Body of pancreas (tissue), 4 donors: Measurements from ENCODE around the gene IMMT. TPM values are rescaled to one million over a fixed set of nuclear protein-coding genes. Genes with fewer than 3 reads are reported as not detected.

Source experiments
- ATAC-seq: fragments of 150-250 bp; one replicate; pipeline ENCODE4 v1.9.1; 2016
- DNase-seq, 4 donors: peaks; one replicate each; pipeline ENCODE4 v3.0.0-alpha.2; 2019
- H3K27ac ChIP-seq, 4 donors: fragments of 200-600 bp; sonication (generic); 1 replicate in 3 of 4; 2 replicates in 1 of 4; pipeline versions ENCODE4 v1.5.1 to v1.6.1; 2016 to 2019; ENCODE audit warnings: mild to moderate bottlenecking in 1 of 4, mixed read lengths in 1 of 4, moderate library complexity in 1 of 4
- H3K27me3 ChIP-seq, 2 donors: fragments of 200-600 bp; sonication (generic); one replicate each; pipeline ENCODE4 v1.6.0; 2016; ENCODE audit warnings: mild to moderate bottlenecking in 1 of 2
- H3K36me3 ChIP-seq, 2 donors: fragments of 200-600 bp; sonication (generic); replicated peaks in 1 of 2; 2 replicates each; pipeline ENCODE4 v1.5.1; 2016; ENCODE audit warnings: low read depth in 2 of 2; ENCODE audit not compliant: insufficient read depth in 1 of 2
- H3K4me1 ChIP-seq: fragments of 200-600 bp; sonication (generic); one replicate; pipeline ENCODE4 v1.6.0; 2016
- H3K4me3 ChIP-seq, 2 donors: fragments of 200-600 bp; sonication (generic); 1 replicate in 1 of 2; 2 replicates in 1 of 2; pipeline ENCODE4 v1.5.1; 2016 to 2019
- H3K9me3 ChIP-seq, 3 donors: fragments of 200-600 bp; sonication (generic); 1 replicate in 2 of 3; 2 replicates in 1 of 3; pipeline ENCODE4 v1.5.1; 2016
- POLR2A ChIP-seq, 3 donors: fragments of 450-650 bp; IDR thresholded peaks; one replicate each; pipeline ENCODE4 v1.6.1; 2016; ENCODE audit warnings: antibody characterized with exemption in 3 of 3, mild to moderate bottlenecking in 2 of 3
- WGBS, 2 donors: methylation state at CpG; one replicate each; pipeline ENCODE4 v1.1.5; 2017; 5-methylcytosine and 5-hydroxymethylcytosine counted together
- intact Hi-C: fragments of 100-400 bp; cut with DNase I; formaldehyde crosslinking; loops from one replicate; pipeline ENCODE4 v1.15.1; 2023
- total RNA-seq, 2 donors: library from RNA; depleted of rRNA; stranded (reverse); fragments of >200 nt; gene quantifications; one replicate each; pipeline ENCODE4 v1.1.0, GENCODE V29; 2016
- TF ChIP-seq, protein P1 (sequence below), 7 experiments: fragments of 450-650 bp in 4 of 7; fragments of 200-600 bp in 3 of 7; sonication (generic) in 3 of 7; IDR thresholded peaks; one replicate each; pipeline ENCODE4 v1.5.1; 2016 to 2019; ENCODE audit warnings: antibody characterized with exemption in 7 of 7

IMMT gene
- total RNA-seq, 2 donors from 2014 or later = 37.1 to 46.1 TPM

DNA sequence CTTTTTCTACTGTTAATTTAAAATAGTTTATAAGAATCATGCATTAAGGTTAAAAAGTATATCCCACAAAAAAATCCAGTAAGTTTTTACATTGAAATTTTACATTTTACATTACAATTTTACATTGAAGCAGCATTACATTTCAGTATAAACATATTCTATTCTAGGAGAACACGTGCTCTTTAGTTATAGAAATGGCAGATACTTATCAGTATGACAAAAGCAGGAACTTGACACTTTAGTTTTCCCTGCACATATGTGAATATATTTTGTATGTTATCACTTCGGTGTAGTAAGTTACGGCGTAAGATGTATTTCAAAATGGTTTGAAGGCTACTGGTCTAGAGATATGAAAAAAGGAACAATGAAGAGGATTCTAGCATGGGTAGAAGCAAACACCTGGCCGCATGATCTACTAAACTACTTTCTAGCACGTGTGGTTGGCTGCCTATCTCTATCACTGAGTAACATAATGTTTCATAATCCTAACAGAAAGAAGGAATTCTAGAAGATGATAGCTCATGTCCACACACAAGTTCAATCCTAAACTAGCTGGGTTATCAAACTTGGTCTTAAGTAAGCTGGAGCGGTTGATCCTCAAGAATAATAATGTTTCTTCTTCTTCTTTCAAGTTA lies 5.4 kb downstream of the IMMT start:
- H3K4me1 ChIP-seq = peaks cover 88% of the 10 kb centered on the region
- no peaks in the 10 kb centered on the region for H3K27me3 ChIP-seq
- H3K9me3 ChIP-seq = no peaks in the 10 kb centered on the region
- no peak for DNase-seq
- H3K36me3 ChIP-seq = no peaks in the 10 kb centered on the region
- ATAC-seq = no peak
- H3K27ac ChIP-seq = peak overlapping the region in 2 of 4 donors; percentile 31 to 43
- no peak overlapping the region for H3K4me3 ChIP-seq
- 40 to 41% methylated on average over 7 of the region's 7 CpGs for WGBS, 2 donors
- TF ChIP-seq, protein P1, sequence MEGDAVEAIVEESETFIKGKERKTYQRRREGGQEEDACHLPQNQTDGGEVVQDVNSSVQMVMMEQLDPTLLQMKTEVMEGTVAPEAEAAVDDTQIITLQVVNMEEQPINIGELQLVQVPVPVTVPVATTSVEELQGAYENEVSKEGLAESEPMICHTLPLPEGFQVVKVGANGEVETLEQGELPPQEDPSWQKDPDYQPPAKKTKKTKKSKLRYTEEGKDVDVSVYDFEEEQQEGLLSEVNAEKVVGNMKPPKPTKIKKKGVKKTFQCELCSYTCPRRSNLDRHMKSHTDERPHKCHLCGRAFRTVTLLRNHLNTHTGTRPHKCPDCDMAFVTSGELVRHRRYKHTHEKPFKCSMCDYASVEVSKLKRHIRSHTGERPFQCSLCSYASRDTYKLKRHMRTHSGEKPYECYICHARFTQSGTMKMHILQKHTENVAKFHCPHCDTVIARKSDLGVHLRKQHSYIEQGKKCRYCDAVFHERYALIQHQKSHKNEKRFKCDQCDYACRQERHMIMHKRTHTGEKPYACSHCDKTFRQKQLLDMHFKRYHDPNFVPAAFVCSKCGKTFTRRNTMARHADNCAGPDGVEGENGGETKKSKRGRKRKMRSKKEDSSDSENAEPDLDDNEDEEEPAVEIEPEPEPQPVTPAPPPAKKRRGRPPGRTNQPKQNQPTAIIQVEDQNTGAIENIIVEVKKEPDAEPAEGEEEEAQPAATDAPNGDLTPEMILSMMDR (IDR thresholded peaks at IDR 0.05) = no peak
- TF ChIP-seq POLR2A (IDR thresholded peaks at IDR 0.05) = no peak
- intact Hi-C loops = no loop called here

DNA sequence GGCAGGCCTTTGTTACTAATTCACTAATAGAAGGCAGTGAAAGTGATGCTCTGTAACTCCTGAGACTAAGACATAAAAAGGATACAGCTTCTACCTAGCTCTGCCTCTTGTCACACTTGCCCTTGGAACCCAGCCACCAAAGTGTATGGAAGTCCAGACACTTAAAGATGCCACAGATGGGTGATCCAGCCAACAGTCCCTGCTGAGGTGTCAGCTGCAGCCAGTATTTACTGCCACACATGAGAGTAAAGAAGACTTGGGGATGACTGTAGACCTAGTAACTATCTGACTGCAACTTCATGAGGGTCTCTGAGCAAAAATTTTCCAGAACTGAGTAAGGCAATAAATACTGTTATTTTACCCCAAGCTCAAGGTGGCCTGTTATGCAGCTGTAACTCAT lies 8.8 kb downstream of the IMMT start:
- peaks cover 71% of the 10 kb centered on the region for H3K4me1 ChIP-seq
- no peaks in the 10 kb centered on the region for H3K27me3 ChIP-seq
- TF ChIP-seq POLR2A (IDR thresholded peaks at IDR 0.05) = no peak
- TF ChIP-seq, protein P1 (IDR thresholded peaks at IDR 0.05) = no peak
- DNase-seq (no peak), ATAC-seq (no peak)
- no peaks in the 10 kb centered on the region for H3K9me3 ChIP-seq
- no peaks in the 10 kb centered on the region for H3K36me3 ChIP-seq
- peak overlapping the region; percentile 49 to 63 (median 56) for H3K27ac ChIP-seq
- intact Hi-C loops = no loop called here
- no peak overlapping the region for H3K4me3 ChIP-seq

DNA sequence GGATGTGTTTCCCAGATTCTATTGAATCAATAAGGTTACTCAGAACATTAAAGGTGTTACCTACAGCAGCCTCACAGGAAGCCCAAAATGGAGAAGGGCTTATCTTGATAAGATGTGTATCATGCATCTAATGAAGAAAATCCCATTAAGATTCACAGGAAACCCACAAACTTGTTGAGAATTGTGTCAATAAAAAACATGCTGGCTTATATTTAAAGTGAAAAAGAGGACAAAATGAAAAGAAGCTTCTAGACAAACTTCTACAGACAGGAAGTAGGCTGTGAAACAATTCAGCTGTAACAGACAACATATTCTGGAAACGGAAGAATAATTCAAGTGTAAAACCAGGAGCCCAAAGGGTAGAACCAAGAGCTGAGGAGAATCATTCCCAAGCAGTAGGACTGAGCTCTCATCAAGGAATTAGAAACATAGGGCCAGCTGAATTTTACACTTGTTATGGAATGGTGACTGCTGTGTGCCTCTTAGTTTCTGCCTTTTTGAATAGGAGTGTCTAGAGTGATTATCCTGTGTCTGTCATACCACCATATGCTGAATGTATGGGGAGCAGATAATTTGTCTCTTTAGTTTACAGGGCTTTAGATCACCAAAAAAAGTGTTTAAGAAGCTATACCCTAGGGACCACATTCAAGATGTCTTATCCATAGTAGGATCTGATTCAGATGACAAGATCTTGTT lies 9.6 kb downstream of the IMMT start:
- no peak overlapping the region for H3K4me3 ChIP-seq

GRCh38 chr2:86176597-86176996 lies 18.7 kb downstream of the IMMT start:
- Histone ChIP-seq H3K4me3 (no peak overlapping the region), H3K36me3 (peaks cover 0 to 8% of the 10 kb centered on the region in 2 donors), H3K27me3 (no peaks in the 10 kb centered on the region), H3K9me3 (no peaks in the 10 kb centered on the region), H3K4me1 (peaks cover 12% of the 10 kb centered on the region), H3K27ac (no peak overlapping the region)
- no peak for DNase-seq
- intact Hi-C loops = no loop called here
- no peak for ATAC-seq
- TF ChIP-seq, protein P1 (IDR thresholded peaks at IDR 0.05) = no peak
- no peak for TF ChIP-seq POLR2A (IDR thresholded peaks at IDR 0.05)

More for the DNA sequence above, 9.6 kb downstream of the IMMT start:
- Histone ChIP-seq H3K4me1 (peaks cover 63% of the 10 kb centered on the region), H3K27ac (peak overlapping the region in 3 of 4 donors; percentile 49 to 63 (median 50)), H3K36me3 (no peaks in the 10 kb centered on the region), H3K27me3 (no peaks in the 10 kb centered on the region), H3K9me3 (no peaks in the 10 kb centered on the region)
- TF ChIP-seq POLR2A (IDR thresholded peaks at IDR 0.05) = no peak
- TF ChIP-seq, protein P1 (IDR thresholded peaks at IDR 0.05) = no peak
- ATAC-seq = no peak
- intact Hi-C loops = no loop called here
- WGBS, 2 donors = 17 to 19% methylated on average over 1 of the region's 1 CpG
- no peak for DNase-seq
